ENCODE data around the gene ST6GALNAC3.
"Not testable (repeated sequence)": the region's sequence is repeated elsewhere in the genome, so short reads cannot be mapped to it uniquely, and the experiment has no call there.

Gene ST6GALNAC3

GRCh38 chr1:76074321-76075187 lies at the start of gene ST6GALNAC3:
Gene ST6GALNAC3, plus strand, starts transcription at chr1:76074746.
- DNase-seq: peak; percentile 66 to 76

GRCh38 chr1:76027341-76027740 lies 47.2 kb upstream of the ST6GALNAC3 start:
- no peak for DNase-seq

DNA sequence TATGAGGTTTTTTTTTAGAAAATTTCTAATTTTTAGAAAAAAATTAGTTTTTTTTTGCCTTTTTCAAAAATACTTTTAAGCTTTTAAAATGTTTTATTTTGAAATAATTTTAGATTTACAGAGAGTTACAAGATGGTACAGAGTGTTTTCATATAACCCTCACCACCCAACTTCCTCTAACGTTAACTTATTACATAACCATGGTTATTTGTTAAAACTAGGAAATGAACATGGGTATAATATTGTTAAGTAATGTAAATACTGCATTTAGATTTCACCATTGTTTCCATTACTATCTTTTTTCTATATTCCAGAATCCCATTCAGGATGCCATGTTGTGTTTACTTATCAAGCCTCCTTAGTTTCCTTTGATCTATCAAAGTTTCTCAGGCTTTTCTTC lies 45.2 kb upstream of the ST6GALNAC3 start:
- DNase-seq: no peak

DNA sequence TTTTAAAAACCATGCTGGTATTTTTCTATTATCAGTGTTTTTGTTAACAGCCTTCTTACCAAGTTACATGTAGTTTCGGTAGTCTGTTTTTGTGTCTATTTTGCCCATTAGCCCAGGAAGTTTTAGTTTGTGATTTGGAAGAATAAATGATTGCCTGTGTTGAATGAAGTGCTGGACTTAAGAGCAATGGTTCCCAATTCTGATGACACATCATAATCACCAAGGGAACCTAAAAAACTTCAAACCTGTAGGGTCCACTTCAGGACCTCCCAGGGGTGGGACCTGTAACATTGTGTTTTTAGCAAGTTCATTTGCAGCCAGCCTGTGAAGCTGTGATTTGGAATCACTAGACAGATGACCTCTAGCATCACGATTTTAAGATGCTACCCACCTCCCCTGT lies 43.0 kb upstream of the ST6GALNAC3 start:
- DNase-seq: no peak

DNA sequence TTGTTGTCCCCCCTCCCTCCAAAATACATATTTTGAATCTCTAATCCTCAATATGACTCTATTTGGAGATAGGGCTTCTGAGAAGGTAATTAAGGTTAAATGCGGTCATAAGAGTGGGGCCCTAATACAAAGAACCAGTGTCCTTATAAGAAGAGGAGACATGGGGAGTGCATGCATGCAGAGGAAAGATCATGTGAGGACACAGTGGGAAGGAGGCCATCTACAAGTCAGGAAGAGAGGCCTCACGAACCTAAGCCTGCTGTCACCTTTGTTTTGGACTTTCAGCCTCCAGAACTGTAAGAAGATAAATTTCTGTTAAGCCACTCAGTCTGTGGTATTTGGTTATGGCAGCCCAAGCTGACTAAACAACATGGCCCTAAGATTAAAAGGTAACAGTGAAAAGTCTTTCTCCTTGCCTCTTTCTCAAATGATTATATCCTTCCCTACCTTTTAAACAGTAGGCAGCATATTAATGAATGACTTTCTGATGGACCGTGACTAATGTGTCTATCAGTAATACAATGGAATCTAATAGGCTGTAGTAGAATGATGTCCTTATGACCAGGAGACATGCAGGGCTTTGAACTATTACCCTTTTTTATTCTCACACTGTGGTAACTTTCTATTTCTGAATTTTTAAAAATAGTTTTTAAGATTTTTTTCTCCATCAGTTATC lies 40.6 kb upstream of the ST6GALNAC3 start:
- no peak for DNase-seq

DNA sequence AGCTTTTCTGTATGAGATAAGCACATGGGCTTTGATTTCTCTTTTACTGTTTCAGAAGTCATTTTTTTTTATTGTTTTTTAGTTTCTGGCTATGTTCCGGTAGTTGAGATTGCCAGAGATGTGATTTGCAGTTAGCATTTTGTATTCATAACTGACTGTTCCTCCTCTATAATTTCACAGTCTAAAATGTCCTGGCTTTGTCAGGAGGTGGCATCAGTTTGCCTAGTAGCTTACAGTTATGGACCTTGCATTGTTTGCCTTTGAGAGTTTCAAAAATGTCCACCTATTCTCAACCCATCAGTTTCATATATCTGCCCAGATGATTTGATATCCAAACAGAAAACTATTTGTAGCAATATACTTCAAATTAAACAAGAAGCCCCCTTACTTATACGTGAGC lies 39.5 kb upstream of the ST6GALNAC3 start:
- DNase-seq: peak in 1 of 2 experiments; percentile 40

GRCh38 chr1:76037324-76037723 lies 37.2 kb upstream of the ST6GALNAC3 start:
- DNase-seq: no peak

GRCh38 chr1:76038287-76039004 lies 36.1 kb upstream of the ST6GALNAC3 start:
- peak in 1 of 2 experiments; percentile 5 for DNase-seq

DNA sequence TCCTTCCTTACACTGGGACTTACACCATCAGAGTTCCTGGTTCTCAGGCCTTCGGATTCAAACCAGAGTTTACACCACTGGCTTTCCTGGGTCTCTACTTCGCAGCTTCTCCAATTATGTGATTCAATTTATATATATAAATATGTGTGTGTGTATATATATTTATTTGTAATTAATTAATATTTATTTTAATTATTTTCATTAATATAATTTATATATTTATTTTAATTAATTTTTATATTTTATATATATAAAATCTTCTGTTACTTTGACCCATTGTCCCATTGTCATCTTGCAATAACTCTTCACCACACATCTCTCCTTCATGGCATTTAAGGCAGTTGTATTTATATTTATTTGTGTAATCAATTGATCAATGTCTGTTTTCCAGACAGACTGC lies 28.4 kb upstream of the ST6GALNAC3 start:
- peak in 1 of 2 experiments; percentile 3 for DNase-seq

DNA sequence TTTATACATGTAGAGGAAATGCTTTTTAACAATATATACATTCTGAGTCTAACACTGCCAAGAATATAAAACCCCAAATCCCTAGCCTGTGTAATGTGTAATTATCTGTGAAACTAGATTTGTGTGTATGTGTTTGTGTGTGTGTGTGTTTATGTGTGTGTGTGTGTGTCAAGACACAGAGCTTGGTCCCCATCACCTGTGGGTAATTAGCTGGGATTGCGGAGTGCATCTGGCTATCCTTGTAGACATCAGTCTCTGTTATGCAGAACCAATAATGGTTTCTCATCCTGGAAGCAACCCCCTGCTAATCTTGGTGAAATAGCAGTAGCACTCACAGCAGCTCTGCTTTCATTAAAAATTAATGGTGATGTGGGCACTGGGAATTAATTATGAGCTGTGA lies 26.3 kb upstream of the ST6GALNAC3 start:
- peak in 1 of 2 experiments; percentile 48 for DNase-seq

DNA sequence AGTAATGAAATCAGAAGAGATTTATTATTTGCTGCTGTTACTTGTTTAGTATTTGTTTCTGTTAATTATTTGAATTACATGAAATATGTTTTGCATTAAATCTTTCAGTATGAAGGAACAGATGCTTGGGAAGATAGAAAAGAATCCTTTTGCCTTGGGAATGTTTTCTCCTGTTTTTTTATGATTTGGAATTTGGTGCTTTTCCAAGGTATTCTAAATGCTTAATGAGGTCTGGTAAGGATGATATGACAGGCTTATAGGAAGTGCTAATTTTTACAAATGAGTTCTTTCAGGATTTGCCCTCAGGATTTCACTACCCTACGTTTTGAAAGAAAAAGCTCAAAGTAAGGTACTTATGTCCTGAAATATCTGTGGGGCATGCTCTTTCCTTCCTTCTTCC lies 25.6 kb upstream of the ST6GALNAC3 start:
- DNase-seq: no peak

GRCh38 chr1:76049498-76049897 lies 25.0 kb upstream of the ST6GALNAC3 start:
- no peak for DNase-seq

DNA sequence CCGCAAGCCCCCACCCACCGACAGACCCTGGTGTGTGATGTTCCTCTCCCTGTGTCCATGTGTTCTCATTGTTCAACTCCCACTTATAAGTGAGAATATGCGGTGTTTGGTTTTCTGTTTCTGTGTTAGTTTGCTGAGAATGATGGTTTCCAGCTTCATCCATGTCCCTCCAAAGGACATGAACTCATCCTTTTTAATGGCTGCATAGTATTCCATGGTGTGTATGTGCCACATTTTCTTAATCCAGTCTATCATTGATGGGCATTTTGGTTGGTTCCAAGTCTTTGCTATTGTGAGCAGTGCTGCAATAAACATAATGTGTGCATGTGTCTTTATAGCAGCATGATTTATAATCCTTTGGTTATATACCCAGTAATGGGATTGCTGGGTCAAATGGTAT lies 24.5 kb upstream of the ST6GALNAC3 start:
- not testable (repeated sequence) for DNase-seq

DNA sequence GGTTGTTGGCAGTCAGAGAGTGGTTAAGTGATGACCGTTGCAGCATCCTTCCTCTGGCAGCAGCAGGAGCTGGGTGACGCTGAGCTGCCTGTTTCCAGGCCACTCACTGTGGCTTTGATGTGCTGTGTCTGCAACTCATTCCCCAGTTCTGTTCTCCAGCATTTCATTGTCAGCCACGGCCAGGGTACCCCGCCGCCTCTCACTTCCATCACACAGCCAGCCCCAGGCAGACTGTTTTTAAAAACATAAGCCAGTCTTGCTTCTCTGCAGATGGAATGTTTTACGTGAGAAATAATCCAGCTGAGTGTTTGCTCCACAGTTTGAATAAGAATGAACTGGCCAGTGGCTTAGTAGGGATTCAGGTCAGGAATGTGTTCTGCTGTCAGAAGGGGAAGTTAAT lies 21.5 kb upstream of the ST6GALNAC3 start:
- DNase-seq: no peak

DNA sequence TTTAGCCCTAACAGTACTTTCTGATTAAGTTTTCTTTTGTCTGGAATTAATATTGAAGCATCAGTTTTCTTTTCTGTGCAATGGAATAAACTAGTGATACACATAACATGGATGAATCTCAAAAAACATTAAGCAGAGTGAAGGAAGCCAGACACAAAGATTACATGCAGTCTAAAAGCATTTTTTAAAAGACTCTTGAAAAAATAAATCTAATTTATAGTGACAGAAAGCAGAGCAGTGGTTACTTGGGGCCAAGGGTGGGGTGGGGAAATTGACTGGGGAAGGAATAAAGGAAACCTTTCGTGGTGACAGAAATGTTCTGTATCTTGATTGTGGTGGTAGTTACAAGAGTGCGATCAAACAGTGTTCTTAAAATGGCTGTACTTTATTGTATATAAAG lies 20.2 kb upstream of the ST6GALNAC3 start:
- DNase-seq: no peak

- no peak for DNase-seq
These were observed 18.6 kb upstream of the ST6GALNAC3 start for GRCh38 chr1:76055987-76056386.

GRCh38 chr1:76059451-76059850 lies 15.1 kb upstream of the ST6GALNAC3 start:
- no peak for DNase-seq

DNA sequence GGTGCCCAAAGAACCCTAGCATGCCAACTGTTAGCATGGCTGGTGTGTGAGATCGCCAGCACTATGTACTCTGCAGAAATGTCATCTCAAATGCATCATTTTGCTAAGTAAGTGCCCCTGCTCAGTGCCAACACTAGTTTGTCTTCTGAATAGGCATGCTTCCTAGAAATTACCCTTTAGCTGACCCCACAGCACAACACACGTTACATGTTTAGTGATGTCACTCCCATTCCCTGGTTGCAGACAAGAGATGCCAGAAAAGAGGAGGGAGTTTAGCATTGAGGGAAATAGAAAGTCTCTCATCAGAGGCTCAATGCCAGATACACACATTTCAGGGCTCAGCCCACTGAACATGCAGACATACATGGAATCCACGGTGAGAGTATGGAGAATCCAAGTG lies 9.3 kb upstream of the ST6GALNAC3 start:
- DNase-seq: no peak

DNA sequence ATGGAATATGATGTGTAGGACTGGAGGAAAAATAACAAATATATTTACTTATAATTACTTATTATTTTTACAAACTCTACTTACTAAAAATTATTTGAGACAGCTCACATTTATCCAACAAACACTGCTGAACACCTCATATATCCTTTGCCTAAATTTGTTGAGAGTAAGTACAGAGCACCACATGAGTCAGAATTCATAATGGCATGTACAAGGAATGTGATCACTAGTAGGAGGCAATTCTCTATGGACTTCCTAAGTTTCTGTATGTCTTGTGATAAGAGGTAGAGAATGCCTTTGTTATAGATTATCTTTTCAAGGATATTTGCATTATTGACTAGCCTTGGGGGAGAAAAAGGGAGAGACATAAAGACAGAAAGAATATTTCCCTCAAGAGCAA lies 8.2 kb upstream of the ST6GALNAC3 start:
- DNase-seq: no peak

DNA sequence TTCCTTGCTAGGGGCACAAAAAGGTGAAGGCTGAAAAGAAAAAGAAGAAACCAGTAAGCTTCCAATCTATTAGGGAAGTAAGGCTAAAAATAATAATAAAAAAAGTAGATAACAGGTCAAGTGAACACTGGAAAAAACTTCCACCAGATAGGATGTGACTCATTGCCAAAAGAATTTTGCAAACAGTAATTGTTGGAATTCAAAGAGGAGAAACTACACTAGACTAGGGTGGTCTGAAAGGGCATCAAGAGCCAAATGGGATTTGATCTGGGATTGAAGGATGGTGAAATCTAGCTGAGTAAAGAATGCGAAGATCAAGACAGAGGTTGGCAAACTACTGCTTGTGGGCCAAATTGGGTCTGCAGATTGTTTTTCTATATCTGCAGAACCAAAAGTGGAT lies 6.0 kb upstream of the ST6GALNAC3 start:
- no peak for DNase-seq

GRCh38 chr1:76068953-76069561 lies 5.5 kb upstream of the ST6GALNAC3 start:
- no peak for DNase-seq

GRCh38 chr1:76070538-76070937 lies 4.0 kb upstream of the ST6GALNAC3 start:
- DNase-seq: no peak

DNA sequence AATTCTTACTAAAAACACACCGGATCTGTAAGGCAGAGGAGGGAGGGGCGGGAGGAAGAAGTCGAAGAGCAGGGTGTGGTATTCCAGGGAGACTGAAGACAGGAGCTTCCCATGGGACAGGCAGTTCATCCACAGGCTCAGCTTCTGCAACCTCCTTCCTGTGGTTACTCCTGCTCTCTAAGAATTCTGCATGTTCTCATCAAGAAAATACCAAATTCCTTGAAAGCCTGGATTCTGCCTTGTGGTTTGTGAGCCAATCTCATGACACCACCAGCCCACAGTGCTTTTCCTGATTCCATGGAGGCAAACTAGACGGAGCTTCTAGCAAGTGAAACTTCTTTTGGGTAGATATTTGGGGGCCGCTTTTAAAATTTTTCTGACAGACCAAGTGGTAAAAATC lies 1.1 kb upstream of the ST6GALNAC3 start:
- DNase-seq: no peak
